ENCODE results near the gene HDAC9. TPM values are rescaled to one million over a fixed set of nuclear protein-coding genes. Genes with fewer than 3 reads are reported as not detected.

HDAC9 gene
- total RNA-seq, 4 donors from 2014 or later = 1.2 to 8.0 (median 1.6) TPM

GRCh38 chr7:18843979-18844378, 348.4 kb downstream of the HDAC9 start:
- intact Hi-C loops (cut with DNase I) = no loop called here
- DNase-seq = no peak
- TF ChIP-seq, protein P1, sequence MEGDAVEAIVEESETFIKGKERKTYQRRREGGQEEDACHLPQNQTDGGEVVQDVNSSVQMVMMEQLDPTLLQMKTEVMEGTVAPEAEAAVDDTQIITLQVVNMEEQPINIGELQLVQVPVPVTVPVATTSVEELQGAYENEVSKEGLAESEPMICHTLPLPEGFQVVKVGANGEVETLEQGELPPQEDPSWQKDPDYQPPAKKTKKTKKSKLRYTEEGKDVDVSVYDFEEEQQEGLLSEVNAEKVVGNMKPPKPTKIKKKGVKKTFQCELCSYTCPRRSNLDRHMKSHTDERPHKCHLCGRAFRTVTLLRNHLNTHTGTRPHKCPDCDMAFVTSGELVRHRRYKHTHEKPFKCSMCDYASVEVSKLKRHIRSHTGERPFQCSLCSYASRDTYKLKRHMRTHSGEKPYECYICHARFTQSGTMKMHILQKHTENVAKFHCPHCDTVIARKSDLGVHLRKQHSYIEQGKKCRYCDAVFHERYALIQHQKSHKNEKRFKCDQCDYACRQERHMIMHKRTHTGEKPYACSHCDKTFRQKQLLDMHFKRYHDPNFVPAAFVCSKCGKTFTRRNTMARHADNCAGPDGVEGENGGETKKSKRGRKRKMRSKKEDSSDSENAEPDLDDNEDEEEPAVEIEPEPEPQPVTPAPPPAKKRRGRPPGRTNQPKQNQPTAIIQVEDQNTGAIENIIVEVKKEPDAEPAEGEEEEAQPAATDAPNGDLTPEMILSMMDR (IDR thresholded peaks at IDR 0.05) = no peak
- TF ChIP-seq POLR2A (IDR thresholded peaks at IDR 0.05) = no peak

GRCh38 chr7:18844735-18845134, 349.2 kb downstream of the HDAC9 start:
- Histone ChIP-seq H3K4me1 (no peaks in the 10 kb centered on the region), H3K4me3 (no peak overlapping the region), H3K9me3 (no peaks in the 10 kb centered on the region), H3K36me3 (no peaks in the 10 kb centered on the region), H3K27ac (no peak overlapping the region), H3K27me3 (no peaks in the 10 kb centered on the region)
- no peak for DNase-seq
- intact Hi-C loops (cut with DNase I) = no loop called here
- WGBS, 2 donors = 78 to 81% methylated on average over 5 of the region's 5 CpGs
- TF ChIP-seq, protein P1 (IDR thresholded peaks at IDR 0.05) = no peak
- no peak for TF ChIP-seq POLR2A (IDR thresholded peaks at IDR 0.05)

More at GRCh38 chr7:18843979-18844378, 348.4 kb downstream of the HDAC9 start:
- Histone ChIP-seq H3K27ac (no peak overlapping the region), H3K4me3 (no peak overlapping the region), H3K9me3 (no peaks in the 10 kb centered on the region), H3K36me3 (no peaks in the 10 kb centered on the region), H3K27me3 (no peaks in the 10 kb centered on the region), H3K4me1 (no peaks in the 10 kb centered on the region)
- WGBS, 2 donors = 65 to 88% methylated on average over 3 of the region's 3 CpGs

DNA sequence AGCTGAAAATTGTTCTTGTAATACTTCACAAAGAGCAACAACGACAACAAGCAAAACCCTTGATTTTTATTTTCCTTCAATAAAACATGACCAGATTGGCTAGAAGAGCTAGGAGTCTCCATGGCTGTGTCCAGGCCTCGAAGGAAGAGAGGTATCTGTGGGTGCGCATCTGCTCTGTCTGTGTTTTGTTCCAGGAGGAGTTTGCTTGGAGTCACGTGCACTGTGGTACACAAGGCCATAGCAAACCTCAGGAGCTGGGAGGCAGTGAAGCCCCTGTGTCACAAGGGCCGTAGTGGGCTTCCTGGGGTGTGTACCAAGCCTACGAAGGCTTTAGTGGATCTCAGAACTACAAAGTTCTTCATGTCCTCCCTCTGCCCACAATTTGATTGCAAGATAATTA, 350.2 kb downstream of the HDAC9 start:
- Histone ChIP-seq H3K4me1 (no peaks in the 10 kb centered on the region), H3K36me3 (no peaks in the 10 kb centered on the region), H3K4me3 (no peak overlapping the region), H3K27ac (no peak overlapping the region), H3K27me3 (no peaks in the 10 kb centered on the region), H3K9me3 (no peaks in the 10 kb centered on the region)
- no peak for DNase-seq
- intact Hi-C loops (cut with DNase I) = no loop called here
- 85 to 88% methylated on average over 2 to 6 of the region's 6 CpGs for WGBS, 2 donors
- no peak for TF ChIP-seq POLR2A (IDR thresholded peaks at IDR 0.05)
- TF ChIP-seq, protein P1 (IDR thresholded peaks at IDR 0.05) = no peak

- intact Hi-C loops (cut with DNase I) = no loop called here
- 78 to 80% methylated on average over 4 of the region's 4 CpGs for WGBS, 2 donors
Observed at GRCh38 chr7:18846765-18847215, 351.2 kb downstream of the HDAC9 start.

GRCh38 chr7:18849130-18849529, 353.6 kb downstream of the HDAC9 start:
- no peak overlapping the region for H3K4me3 ChIP-seq
- H3K36me3 ChIP-seq = no peaks in the 10 kb centered on the region
- WGBS, 2 donors = 71 to 85% methylated on average over 1 of the region's 1 CpG
- intact Hi-C loops (cut with DNase I) = no loop called here
- H3K27ac ChIP-seq = no peak overlapping the region
- TF ChIP-seq, protein P1 (IDR thresholded peaks at IDR 0.05) = no peak
- no peak for TF ChIP-seq POLR2A (IDR thresholded peaks at IDR 0.05)
- H3K9me3 ChIP-seq = no peaks in the 10 kb centered on the region
- no peaks in the 10 kb centered on the region for H3K27me3 ChIP-seq
- no peaks in the 10 kb centered on the region for H3K4me1 ChIP-seq
- DNase-seq = no peak

More at GRCh38 chr7:18846765-18847215, 351.2 kb downstream of the HDAC9 start:
- DNase-seq = no peak
- H3K27ac ChIP-seq = no peak overlapping the region
- H3K27me3 ChIP-seq = no peaks in the 10 kb centered on the region
- no peaks in the 10 kb centered on the region for H3K9me3 ChIP-seq
- H3K36me3 ChIP-seq = no peaks in the 10 kb centered on the region
- H3K4me3 ChIP-seq = no peak overlapping the region
- no peaks in the 10 kb centered on the region for H3K4me1 ChIP-seq
- TF ChIP-seq POLR2A (IDR thresholded peaks at IDR 0.05) = no peak
- TF ChIP-seq, protein P1 (IDR thresholded peaks at IDR 0.05) = no peak
